ENCODE measurements around the gene CCDC63. TPM values are rescaled to one million over a fixed set of nuclear protein-coding genes. Genes with fewer than 3 reads are reported as not detected.

Gene CCDC63
- polyA plus RNA-seq, 1 of the 3 experiments (the other 2 are of a cell fraction), result not detected

DNA sequence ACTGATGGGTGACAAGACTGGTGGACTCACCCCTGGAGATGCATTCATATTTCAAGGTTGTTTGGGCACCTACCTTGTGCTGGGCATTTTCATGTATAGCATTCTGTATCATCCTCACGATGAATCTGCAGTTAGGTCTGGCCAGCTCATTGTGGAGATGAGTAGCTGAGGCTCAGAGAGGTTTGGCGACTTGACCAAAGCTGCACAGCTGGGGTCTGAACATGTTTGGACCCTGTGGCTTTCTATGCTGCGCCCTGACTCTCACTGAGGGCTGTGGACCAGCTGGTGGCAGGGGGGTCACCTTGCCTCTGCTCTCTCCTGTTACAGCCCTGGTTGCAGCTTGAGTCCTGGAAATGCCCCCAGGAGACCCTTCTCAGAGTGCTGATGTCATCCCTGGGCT is 24.9 kb upstream of the CCDC63 start (continued):
- TF ChIP-seq MXI1 (IDR thresholded peaks at IDR 0.05; ENCODE audit: low read depth, low read length), result no peak
- TF ChIP-seq RFX5 (IDR thresholded peaks at IDR 0.05; ENCODE audit: low read length), result no peak
- no peak for TF ChIP-seq FOSL2 (IDR thresholded peaks at IDR 0.05; ENCODE audit: borderline replicate concordance, low read depth)
- TF ChIP-seq, protein P1, sequence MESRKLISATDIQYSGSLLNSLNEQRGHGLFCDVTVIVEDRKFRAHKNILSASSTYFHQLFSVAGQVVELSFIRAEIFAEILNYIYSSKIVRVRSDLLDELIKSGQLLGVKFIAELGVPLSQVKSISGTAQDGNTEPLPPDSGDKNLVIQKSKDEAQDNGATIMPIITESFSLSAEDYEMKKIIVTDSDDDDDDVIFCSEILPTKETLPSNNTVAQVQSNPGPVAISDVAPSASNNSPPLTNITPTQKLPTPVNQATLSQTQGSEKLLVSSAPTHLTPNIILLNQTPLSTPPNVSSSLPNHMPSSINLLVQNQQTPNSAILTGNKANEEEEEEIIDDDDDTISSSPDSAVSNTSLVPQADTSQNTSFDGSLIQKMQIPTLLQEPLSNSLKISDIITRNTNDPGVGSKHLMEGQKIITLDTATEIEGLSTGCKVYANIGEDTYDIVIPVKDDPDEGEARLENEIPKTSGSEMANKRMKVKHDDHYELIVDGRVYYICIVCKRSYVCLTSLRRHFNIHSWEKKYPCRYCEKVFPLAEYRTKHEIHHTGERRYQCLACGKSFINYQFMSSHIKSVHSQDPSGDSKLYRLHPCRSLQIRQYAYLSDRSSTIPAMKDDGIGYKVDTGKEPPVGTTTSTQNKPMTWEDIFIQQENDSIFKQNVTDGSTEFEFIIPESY (IDR thresholded peaks at IDR 0.05; ENCODE audit: borderline replicate concordance, low read depth), result no peak
- TF ChIP-seq, protein P2, sequence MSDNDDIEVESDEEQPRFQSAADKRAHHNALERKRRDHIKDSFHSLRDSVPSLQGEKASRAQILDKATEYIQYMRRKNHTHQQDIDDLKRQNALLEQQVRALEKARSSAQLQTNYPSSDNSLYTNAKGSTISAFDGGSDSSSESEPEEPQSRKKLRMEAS (IDR thresholded peaks at IDR 0.05; ENCODE audit: low read depth), result no peak
- no peak for TF ChIP-seq ELF1 (IDR thresholded peaks at IDR 0.05)
- TF ChIP-seq EZH2phosphoT487 (IDR thresholded peaks at IDR 0.05; ENCODE audit: borderline replicate concordance, low read depth), result no peak
- no peak for TF ChIP-seq YY1 (IDR thresholded peaks at IDR 0.05; ENCODE audit: low read depth)
- no peak for TF ChIP-seq NFIC (IDR thresholded peaks at IDR 0.05; ENCODE audit: borderline replicate concordance)

DNA sequence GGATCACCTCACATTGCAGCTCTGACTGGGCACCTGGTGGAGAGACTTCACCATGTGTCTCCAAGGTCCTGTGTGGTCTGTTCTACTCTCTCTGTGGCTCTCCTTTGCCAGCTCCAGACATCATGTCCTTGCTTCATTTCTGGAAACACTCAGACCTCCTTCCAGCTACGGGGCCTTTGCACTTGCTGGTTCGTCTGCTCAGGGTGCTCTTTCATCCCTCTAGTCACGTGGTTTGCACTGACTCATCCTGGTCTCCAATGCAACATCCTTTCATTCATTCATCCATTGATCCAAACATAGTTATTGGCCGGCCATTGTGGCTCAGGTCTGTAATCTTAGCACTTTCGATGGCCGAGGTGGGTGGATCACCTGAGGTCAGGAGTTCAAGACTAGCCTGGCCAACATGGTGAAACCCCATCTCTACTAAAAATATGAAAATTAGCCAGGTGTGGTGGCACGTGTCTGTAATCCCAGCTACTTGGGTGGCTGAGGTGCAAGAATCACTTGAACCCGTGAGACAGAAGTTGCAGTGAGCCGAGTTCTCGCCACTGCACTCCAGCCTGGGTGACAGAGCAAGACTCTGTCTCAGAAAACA is 23.9 kb upstream of the CCDC63 start:
- Histone ChIP-seq H3K9me3 (no peaks in the 10 kb centered on the region), H3K36me3 (replicated peaks in 1 of 2; ENCODE audit: control insufficient read depth in 1 of 2, insufficient read depth in 2 of 2, low read length in 1 of 2) (no peaks in the 10 kb centered on the region), H3K79me2 (ENCODE audit: insufficient read depth) (no peaks in the 10 kb centered on the region), H3F3A (replicated peaks; ENCODE audit: insufficient read depth) (no peaks in the 10 kb centered on the region), H3K9me2 (no peaks in the 10 kb centered on the region), H4K20me1 (ENCODE audit: insufficient read depth) (no peaks in the 10 kb centered on the region), H3K4me2 (no peak overlapping the region), H3K9ac (no peak overlapping the region), H2AFZ (ENCODE audit: low read depth) (no peak overlapping the region), H3K27ac (ENCODE audit: low read depth in 2 of 2, low read length in 1 of 2) (no peak overlapping the region), H3K4me1 (ENCODE audit: control insufficient read depth in 1 of 2, insufficient read depth in 2 of 2, low read depth in 1 of 2, low read length in 1 of 2) (no peaks in the 10 kb centered on the region; a peak in 1 of 4 replicates), H3K4me3 (ENCODE audit: low read depth in 2 of 2, low read length in 1 of 2) (no peak overlapping the region), H3K27me3 (ENCODE audit: insufficient read depth) (no peaks in the 10 kb centered on the region)
- 75% methylated on average over 10 of the region's 10 CpGs for WGBS (ENCODE audit: low lambda C conversion rate)
- no peak for TF ChIP-seq NFIC (IDR thresholded peaks at IDR 0.05; ENCODE audit: borderline replicate concordance)
- TF ChIP-seq, protein P1 (IDR thresholded peaks at IDR 0.05; ENCODE audit: borderline replicate concordance, low read depth), result no peak
- TF ChIP-seq, protein P3, sequence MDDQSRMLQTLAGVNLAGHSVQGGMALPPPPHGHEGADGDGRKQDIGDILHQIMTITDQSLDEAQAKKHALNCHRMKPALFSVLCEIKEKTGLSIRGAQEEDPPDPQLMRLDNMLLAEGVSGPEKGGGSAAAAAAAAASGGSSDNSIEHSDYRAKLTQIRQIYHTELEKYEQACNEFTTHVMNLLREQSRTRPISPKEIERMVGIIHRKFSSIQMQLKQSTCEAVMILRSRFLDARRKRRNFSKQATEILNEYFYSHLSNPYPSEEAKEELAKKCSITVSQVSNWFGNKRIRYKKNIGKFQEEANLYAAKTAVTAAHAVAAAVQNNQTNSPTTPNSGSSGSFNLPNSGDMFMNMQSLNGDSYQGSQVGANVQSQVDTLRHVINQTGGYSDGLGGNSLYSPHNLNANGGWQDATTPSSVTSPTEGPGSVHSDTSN (IDR thresholded peaks at IDR 0.05), result no peak
- TF ChIP-seq CHD2 (IDR thresholded peaks at IDR 0.05; ENCODE audit: low read length, partially characterized antibody), result no peak
- TF ChIP-seq, protein P4, sequence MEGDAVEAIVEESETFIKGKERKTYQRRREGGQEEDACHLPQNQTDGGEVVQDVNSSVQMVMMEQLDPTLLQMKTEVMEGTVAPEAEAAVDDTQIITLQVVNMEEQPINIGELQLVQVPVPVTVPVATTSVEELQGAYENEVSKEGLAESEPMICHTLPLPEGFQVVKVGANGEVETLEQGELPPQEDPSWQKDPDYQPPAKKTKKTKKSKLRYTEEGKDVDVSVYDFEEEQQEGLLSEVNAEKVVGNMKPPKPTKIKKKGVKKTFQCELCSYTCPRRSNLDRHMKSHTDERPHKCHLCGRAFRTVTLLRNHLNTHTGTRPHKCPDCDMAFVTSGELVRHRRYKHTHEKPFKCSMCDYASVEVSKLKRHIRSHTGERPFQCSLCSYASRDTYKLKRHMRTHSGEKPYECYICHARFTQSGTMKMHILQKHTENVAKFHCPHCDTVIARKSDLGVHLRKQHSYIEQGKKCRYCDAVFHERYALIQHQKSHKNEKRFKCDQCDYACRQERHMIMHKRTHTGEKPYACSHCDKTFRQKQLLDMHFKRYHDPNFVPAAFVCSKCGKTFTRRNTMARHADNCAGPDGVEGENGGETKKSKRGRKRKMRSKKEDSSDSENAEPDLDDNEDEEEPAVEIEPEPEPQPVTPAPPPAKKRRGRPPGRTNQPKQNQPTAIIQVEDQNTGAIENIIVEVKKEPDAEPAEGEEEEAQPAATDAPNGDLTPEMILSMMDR (IDR thresholded peaks at IDR 0.05), result no peak
- TF ChIP-seq FOSL2 (IDR thresholded peaks at IDR 0.05; ENCODE audit: borderline replicate concordance, low read depth), result no peak
- TF ChIP-seq YY1 (IDR thresholded peaks at IDR 0.05; ENCODE audit: low read depth), result no peak
- DNase-seq, result no peak
- CTCF ChIA-PET, result interaction anchor here (0.7 to 1.6 kb wide), 6 partner anchors 8 to 327 kb away, joined by 3 to 9 read pairs (median 3); no protein-coding TSS in a partner anchor
- POLR2A ChIA-PET, result no interaction called here

Data from SK-N-SH (cell line).